HFFc6 (cell line): Measurements from ENCODE around the gene PIGT. TPM values are rescaled to one million over a fixed set of nuclear protein-coding genes. Genes with fewer than 3 reads are reported as not detected.
A peak's percentile ranks its signal among the peaks of the same experiment; 100 is the strongest.

Experiments used
- DNase-seq: peaks from one replicate; pipeline ENCODE4 v3.0.0-alpha.2; 2018
- H3K27ac Mint-ChIP-seq: 2 replicates; pipeline ENCODE4 v1.8.0; 2020; ENCODE audit warnings: mild to moderate bottlenecking, mixed read lengths
- H3K27me3 Mint-ChIP-seq: 2 replicates; pipeline ENCODE4 v1.8.0; 2021; ENCODE audit warnings: mild to moderate bottlenecking, moderate library complexity, mixed read lengths; ENCODE audit not compliant: insufficient read depth
- H3K36me3 Mint-ChIP-seq: 2 replicates; pipeline ENCODE4 v1.8.0; 2021; ENCODE audit warnings: low read depth, mixed read lengths
- H3K4me1 Mint-ChIP-seq: 2 replicates; pipeline ENCODE4 v1.8.0; 2020; ENCODE audit warnings: low read depth, mixed read lengths
- H3K4me3 Mint-ChIP-seq: 2 replicates; pipeline ENCODE4 v1.8.0; 2020; ENCODE audit warnings: mild to moderate bottlenecking, moderate library complexity, mixed read lengths
- H3K9me3 Mint-ChIP-seq: 2 replicates; pipeline ENCODE4 v1.8.0; 2020; ENCODE audit warnings: mild to moderate bottlenecking, mixed read lengths
- total RNA-seq, 6 experiments: library from RNA; stranded (reverse); fragmentation: NEBNext Ultra II Directional; extraction: Animal tissue kit (Norgen Biotek cat#: 25700); gene quantifications; 2 replicates in 1 of 6; 3 replicates in 5 of 6; pipeline ENCODE4 v1.2.3, GENCODE V29; 2021
- TF ChIP-seq, protein P1 (sequence below): fragments of 200-600 bp; sonication (generic); IDR thresholded peaks from 2 replicates; pipeline ENCODE4 v1.5.0; 2021; ENCODE audit warnings: antibody characterized with exemption, mild to moderate bottlenecking

The PIGT gene
- total RNA-seq, 6 experiments from 2014 or later, result 76.7 to 94.0 (median 81.8) TPM

DNA sequence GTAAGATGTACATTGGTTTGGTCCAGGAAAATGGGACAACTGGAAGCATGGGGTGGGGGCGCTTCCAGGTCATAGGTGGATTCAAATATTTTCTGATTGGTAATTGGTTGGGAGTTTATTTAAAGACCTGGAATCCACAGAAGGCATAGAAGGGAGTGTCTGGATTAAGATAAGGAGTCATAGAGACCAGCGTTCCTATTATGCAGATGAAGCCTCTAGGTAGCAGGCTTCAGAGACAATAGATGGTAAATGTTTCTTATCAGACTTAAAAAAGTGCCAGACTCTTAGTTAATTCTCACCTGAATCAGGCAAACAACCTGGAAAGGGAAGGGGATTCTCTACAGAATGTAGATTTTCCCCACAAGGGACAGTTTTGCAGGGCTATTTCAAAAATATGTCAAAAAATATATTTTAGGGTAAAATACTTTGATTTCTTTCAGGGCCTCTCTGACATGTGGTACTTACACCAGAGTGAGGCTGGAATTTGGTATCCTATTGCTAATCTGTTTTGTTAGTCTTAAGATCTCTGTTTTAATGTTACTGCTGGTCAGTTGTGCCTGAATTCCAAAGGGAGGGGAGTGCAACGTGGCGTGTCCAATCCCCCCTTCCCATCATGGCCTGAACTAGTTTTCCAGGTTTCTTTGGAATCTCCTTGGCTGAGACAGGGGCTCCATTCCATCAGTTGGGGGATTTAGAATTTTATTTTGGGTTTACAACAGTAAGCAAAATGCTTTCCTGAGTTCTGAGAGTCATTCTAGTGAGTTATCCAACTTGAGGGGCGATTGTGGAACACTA lies 25.1 kb downstream of the PIGT start:
- H3K9me3 Mint-ChIP-seq, result no peaks in the 10 kb centered on the region
- no peaks in the 10 kb centered on the region for H3K36me3 Mint-ChIP-seq
- DNase-seq, result no peak
- H3K27ac Mint-ChIP-seq, result no peak overlapping the region
- TF ChIP-seq, protein P1, sequence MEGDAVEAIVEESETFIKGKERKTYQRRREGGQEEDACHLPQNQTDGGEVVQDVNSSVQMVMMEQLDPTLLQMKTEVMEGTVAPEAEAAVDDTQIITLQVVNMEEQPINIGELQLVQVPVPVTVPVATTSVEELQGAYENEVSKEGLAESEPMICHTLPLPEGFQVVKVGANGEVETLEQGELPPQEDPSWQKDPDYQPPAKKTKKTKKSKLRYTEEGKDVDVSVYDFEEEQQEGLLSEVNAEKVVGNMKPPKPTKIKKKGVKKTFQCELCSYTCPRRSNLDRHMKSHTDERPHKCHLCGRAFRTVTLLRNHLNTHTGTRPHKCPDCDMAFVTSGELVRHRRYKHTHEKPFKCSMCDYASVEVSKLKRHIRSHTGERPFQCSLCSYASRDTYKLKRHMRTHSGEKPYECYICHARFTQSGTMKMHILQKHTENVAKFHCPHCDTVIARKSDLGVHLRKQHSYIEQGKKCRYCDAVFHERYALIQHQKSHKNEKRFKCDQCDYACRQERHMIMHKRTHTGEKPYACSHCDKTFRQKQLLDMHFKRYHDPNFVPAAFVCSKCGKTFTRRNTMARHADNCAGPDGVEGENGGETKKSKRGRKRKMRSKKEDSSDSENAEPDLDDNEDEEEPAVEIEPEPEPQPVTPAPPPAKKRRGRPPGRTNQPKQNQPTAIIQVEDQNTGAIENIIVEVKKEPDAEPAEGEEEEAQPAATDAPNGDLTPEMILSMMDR, result no peak
- H3K27me3 Mint-ChIP-seq, result peaks cover 27% of the 10 kb centered on the region
- H3K4me1 Mint-ChIP-seq, result peaks cover 5% of the 10 kb centered on the region
- no peak overlapping the region for H3K4me3 Mint-ChIP-seq

DNA sequence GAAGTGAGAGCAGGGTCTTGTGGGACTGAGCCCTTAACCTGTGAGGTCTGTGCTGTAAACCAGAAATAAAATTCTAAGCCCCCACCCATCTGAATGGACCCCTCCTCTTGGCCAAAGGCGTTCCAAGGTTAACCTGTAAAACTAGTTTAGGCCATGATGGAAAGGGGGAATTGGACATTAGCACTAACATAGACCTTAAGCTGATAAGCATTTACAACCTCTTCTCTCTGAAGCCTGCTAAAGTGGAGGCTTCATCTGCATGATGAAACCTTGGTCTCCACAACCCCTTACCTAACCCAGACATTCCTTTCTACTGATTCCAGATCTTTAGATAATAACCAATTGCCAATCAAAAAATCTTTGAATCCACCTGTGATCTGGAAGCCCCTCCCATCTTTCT lies 25.8 kb downstream of the PIGT start:
- Mint-ChIP-seq H3K9me3 (no peaks in the 10 kb centered on the region), H3K27ac (no peak overlapping the region), H3K4me1 (no peaks in the 10 kb centered on the region; the same call in 1 of the 2 replicates), H3K36me3 (no peaks in the 10 kb centered on the region), H3K4me3 (no peak overlapping the region), H3K27me3 (peaks cover 27% of the 10 kb centered on the region)
- TF ChIP-seq, protein P1, result no peak
- DNase-seq, result no peak

DNA sequence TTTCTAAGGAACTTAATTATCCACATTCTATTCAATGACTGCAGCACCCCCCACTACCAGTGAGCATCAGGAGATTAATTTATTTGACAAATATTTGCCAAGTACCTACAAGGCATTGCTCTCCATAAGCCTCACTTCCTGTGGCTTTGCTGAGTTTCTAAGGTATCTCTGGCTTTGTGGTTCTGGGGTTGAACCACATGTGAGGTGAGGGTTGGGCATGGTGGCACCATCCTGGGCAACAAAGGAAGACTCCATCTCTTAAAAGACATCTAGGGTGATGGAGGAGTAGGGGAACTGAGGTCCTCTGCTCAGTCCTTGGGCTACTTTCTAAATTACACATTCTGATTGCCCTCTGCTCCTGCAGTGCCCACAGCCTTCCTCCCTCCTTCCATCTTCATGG lies 28.1 kb downstream of the PIGT start:
- Mint-ChIP-seq H3K27ac (no peak overlapping the region), H3K9me3 (no peaks in the 10 kb centered on the region), H3K4me1 (peaks cover 5% of the 10 kb centered on the region; the same call in 1 of the 2 replicates), H3K36me3 (no peaks in the 10 kb centered on the region), H3K27me3 (peaks cover 30% of the 10 kb centered on the region), H3K4me3 (no peak overlapping the region)
- no peak for DNase-seq
- TF ChIP-seq, protein P1, result no peak

DNA sequence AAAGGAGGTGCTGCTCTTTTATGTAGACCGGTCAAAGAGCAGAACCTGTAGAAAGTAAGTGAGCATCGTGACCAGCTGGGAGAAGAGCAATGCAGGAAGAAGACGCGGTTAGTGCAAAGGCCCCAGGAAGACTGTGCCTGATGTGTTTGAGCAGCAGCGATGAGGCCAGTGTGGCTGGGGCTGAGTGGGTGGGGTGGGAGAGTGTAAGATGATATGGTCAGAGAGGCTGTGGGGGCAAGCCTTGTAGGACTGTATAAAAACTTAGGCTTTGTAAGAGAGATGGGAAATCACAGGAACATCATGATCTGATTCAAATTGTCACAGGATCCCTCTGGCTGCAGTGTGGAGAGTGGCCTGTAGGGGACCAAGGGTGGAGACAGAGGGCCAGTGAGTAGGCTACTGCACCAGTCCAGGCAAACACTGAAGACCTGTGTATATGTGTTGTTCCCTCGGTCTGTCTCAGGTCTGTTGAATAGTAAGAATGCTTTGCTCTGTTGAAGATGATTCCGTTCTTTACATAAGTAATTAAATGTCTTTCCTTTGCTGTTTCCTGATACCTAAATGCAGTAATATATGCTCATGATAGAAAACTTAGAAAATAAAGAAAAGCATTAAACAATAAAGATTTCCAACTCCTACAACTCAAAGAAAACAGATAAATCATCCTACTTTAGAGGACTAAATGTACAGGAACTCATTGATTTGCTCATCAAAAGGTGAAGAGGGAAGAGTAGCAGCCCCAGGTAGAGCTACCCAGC lies 30.0 kb downstream of the PIGT start:
- Mint-ChIP-seq H3K27me3 (peaks cover 30% of the 10 kb centered on the region), H3K27ac (no peak overlapping the region), H3K36me3 (no peaks in the 10 kb centered on the region), H3K4me1 (peaks cover 5% of the 10 kb centered on the region; the same call in 1 of the 2 replicates), H3K4me3 (no peak overlapping the region), H3K9me3 (no peaks in the 10 kb centered on the region)
- peak; percentile 21 for DNase-seq
- TF ChIP-seq, protein P1, result peak; percentile 80

DNA sequence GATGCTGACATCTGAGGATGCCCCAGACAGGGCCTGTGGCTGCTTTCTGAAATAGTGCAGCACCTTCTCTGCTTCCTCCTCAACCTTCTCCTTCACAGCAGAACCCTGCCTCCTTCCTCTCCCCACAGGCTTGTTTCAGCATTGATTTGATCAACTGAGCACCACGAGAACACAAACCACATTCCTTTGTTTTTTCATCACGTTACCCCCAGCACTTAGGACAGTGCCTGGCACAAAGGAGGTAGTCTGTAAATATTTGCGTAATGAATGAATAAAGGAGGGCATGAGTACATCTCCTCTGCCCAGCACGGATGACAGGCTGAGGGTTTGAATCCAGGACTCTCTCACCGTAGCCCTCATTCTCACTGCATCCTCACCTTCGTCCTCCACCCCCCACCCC lies 32.3 kb downstream of the PIGT start:
- H3K27ac Mint-ChIP-seq, result no peak overlapping the region
- peaks cover 5% of the 10 kb centered on the region; the same call in 1 of the 2 replicates for H3K4me1 Mint-ChIP-seq
- H3K4me3 Mint-ChIP-seq, result no peak overlapping the region
- DNase-seq, result no peak
- TF ChIP-seq, protein P1, result no peak
- peaks cover 26% of the 10 kb centered on the region for H3K27me3 Mint-ChIP-seq
- H3K9me3 Mint-ChIP-seq, result no peaks in the 10 kb centered on the region
- no peaks in the 10 kb centered on the region for H3K36me3 Mint-ChIP-seq
